HG03064 (cell line): Measurements from ENCODE around the gene CFDP1.

Experiments
- ATAC-seq: cut with Tn5 transposase; IDR thresholded peaks from one replicate; pipeline ENCODE4 v1.9.1; 2021; ENCODE audit warnings: low read depth; ENCODE audit not compliant: unreplicated experiment

The CFDP1 gene

DNA sequence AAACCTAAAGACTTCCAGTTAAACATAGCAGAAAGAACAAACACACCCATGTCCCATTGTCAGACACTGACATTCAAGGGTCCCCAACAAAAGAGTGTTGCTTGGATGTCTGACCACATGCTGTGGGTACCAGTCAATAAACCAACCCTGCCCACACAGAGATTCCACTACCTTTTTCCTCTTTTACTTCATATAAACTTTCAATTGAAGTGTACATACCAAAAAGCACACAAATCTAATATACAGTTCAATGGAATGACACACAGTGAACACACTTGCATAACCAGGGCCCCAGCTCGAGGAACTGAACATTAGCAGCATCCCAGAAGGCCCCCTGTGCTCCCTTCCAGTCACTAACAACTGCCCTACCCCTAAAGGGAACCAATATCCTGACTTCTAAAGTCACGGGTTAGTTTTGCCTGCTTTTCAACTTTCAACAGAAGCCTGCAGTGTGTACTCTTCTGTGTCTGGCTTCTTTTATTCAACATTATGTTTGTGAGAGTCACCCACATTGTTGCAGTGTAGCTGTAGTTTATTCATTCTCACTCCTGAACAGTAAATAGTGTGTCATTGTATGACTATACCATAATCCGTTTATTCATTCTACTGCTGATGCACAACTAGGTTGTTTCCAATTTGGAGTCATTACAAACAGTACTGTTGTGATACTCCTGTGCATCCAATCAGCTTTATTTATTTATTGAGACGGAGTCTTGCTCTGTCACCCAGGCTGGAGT, 18.0 kb downstream of the CFDP1 start:
- no peak for ATAC-seq

DNA sequence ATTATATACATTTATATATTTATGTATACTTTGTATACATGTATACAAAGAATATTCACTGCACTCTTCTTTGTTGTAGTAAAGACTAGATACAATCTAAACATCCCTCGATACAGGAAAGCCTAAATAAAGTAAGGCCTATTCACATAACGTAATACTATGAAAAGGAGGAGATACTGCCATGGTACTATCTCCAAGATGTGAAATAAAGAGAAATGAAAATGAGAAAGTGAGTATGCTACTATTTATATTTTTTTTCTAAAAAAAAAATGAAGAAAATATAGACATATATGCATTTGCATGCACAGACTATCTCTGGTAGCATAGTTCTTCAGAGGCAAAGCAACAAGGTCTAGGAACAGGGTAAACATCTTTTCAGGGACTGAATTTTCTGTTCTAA, 19.4 kb downstream of the CFDP1 start:
- ATAC-seq, result no peak

DNA sequence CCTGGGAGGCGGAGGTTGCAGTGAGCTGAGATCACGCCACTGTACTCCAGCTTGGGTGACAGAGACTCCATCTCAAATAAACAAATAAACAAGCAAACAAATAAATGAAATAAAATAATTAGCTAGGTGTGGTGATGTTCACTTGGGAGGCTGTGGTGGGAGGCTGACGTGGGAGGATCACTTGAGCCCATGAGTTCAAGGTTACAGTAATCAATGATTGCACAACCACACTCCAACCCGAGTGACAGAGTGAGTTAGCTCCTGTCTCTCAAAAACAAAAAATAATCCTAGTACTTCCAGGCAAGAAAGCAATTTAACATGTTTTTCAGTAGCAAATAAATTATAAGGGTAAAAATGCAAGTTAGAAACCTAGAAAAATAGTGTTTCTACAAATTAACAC, 26.4 kb downstream of the CFDP1 start:
- no peak for ATAC-seq

DNA sequence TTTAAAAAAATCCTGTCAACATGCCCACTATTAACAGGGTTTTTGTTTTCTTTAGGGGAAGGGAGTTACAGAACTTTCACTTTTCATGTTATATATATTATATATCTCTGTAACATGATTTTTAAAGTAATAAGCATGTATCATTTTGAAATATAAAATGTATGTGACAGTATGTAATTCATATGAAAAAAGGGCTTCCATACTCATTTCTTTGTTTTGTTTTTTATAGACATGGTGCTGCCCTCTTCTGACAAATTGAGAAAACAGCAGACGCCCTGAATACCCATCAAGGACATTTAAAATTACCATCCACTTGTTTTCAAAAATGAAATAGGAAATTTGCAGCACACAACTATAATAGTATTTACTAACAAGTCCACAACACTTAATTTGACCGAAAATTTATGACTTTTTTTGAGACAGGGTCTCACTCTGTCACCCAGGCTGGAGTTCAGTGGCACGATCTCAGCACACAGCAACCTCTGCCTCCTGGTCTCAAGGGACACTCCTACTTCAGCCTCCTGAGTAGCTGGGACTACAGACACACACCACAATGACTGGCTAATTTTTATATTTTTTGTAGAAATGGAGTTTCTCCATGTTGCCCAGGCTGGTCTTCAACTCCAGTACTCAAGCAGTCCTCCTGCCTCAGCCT, 30.4 kb downstream of the CFDP1 start:
- no peak for ATAC-seq

DNA sequence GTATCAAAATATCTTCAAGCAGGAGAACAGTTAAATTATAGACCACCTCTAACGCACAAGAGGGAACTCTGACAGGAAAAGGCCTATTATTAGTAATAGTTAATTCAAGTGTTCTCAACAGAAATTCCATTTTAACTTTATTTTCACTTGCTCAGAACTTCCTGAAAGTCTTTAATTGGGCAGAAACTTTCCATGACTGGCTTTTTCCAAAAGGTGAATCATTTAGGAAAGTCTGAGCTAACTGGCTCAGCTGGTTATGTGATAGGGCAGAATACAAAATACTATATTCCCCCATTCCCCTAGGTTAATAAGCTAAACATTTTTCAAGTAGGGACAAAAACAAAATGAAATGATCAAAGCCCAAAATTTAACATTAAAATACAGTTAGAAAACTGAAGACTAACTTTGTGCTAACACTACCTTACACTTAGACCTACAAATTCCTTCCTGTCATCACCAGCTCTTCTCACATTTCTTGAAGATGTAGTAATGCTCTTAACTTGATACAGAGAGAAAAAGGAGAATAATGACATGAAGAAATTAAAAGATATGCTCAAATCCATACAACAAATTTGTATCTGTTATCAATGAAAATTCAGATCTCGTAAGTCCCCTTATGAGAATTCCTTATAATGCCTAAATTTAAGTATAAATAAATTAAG, 31.0 kb downstream of the CFDP1 start:
- no peak for ATAC-seq

GRCh38 chr16:75401691-75402090, 31.6 kb downstream of the CFDP1 start:
- ATAC-seq, result no peak

- ATAC-seq, result no peak
Measured at GRCh38 chr16:75398333-75398732, 35.0 kb downstream of the CFDP1 start.

DNA sequence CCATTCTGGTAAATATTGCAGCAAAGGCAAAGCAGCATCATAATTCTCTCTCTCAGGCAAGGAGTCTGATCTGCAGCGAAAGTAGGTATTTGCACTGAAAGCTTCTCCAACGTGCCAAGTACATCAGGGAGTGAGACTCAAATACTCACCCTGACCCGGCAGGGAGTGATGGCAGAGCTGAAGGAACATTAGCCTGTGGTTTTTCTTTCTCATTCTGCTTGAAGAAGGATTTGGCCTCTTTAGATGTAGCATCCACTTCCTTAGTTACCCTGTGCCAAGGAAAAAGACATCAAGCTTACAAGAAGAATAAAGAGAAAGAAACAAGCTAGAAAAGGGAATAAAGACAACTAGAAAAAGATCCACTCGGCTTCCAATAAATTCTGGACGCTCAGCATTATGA, 38.4 kb downstream of the CFDP1 start:
- no peak for ATAC-seq

DNA sequence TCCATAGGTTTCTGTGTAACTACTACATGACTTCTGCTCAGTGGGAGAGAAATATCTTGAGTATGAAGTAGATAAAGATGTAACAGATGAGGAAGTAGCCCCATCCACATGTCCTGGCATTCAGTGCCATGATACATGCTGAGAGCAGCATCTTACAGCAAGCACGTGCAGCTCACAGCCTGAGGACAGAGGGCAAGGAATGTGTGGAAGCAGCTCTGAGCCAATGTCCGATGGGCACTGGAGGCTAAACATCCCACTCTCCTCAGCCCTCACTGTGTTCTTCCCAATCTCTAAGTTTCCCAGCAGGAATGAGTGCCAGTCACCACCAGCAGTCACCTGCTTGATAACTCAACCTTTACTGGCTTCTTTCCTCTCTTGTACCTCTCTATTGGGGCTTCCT, 40.4 kb downstream of the CFDP1 start:
- ATAC-seq, result no peak

DNA sequence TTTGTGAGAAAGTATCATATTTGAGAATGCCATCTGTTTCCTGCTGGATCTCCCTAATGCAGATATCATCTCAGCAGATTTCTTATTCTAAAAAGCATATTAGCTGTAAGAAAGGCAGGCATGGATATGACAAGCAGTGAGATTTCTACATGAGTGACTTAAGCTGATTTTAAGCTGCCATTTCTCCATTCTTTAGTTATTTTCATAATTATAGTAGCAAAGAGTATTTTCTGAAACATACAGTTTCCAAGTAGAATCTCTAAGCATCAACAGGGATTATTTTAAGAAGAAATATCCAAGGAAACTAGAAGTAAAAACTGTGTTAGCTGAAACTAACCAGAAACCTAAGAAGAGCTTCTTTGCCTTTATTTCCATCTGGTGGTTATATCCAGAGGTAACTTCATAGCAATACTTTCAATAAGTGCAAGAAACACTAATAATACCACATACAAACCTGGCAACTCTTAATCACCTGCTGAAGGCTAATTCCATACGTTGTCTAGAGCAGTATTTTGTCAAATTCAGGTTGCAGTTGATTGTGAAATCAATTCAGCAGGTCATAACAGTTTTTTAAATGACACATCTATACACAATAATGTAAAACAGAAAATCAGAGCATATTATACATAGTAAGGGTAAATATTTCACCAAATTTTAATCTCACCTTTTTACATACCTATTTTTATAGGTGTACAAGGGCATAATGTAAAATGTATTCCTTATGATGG, 42.2 kb downstream of the CFDP1 start:
- ATAC-seq, result no peak

- no peak for ATAC-seq
Measured at GRCh38 chr16:75389096-75389690, 44.1 kb downstream of the CFDP1 start.

DNA sequence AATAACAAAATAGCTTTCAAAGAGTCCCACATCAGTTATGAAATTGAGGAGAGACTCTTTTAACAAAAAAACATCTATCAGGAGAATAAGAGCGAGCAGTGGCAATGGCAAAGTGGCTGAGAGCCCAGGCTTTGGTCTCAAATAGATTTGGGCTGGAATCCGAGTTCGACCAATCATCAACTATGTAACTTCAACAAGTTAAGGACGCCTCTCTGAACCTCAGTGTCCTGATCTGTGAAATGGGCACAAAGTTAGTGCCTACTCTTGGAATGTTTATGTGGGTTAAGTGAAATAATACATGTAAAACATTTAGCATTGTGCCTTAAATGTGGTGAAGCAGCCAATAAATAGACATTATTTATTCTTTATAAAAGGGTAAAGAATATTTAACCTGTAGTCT, 45.4 kb downstream of the CFDP1 start:
- ATAC-seq, result no peak

DNA sequence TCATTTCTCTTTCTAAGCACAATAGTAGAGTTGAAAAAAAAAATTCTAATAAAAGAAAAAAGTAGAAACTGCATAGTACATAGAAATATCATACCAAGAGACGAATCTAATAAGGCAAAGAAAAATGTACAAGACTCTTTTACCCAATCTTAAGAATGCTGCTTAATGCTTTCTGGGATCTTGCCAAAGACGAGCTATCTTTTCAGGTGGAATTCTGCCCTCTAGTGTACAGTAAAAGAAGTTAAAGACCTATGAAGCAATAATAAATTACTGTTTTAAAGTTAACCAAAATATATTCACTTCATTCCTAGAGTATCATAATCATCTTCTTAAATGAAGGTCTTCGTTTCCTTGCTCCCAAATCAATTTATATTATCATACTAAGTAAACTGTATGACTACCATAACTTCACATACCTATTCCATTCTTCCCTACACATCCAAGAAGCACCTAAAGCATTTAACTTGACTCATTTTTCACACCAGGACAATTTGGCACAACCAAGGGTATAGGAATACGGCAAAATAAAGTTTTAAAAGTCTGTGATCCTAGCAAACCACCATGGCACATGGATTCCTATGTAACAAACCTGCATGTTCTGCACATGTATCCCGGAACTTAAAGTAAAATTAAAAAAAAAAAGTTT, 47.7 kb downstream of the CFDP1 start:
- ATAC-seq, result no peak

GRCh38 chr16:75383141-75383540, 50.2 kb downstream of the CFDP1 start:
- no peak for ATAC-seq

GRCh38 chr16:75382611-75383010, 50.7 kb downstream of the CFDP1 start:
- no peak for ATAC-seq

DNA sequence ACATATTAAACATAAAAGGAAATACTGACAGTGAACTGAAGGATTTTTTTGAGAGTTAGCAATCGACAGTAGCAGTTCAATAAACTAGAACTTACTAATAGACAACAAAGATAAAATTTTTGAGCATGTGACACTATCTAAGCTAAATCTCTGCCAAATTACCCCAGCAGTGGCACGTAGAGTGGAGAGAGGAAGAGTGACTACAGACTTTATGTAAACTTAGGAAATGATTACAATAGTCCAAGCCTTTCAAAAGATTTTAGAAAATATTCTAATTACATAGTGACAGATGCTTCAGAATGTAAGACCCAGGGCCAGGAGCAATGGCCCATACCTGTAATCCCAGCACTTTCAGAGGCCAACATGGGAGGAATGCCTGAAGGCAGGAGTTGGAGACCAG, 52.4 kb downstream of the CFDP1 start:
- ATAC-seq, result no peak

DNA sequence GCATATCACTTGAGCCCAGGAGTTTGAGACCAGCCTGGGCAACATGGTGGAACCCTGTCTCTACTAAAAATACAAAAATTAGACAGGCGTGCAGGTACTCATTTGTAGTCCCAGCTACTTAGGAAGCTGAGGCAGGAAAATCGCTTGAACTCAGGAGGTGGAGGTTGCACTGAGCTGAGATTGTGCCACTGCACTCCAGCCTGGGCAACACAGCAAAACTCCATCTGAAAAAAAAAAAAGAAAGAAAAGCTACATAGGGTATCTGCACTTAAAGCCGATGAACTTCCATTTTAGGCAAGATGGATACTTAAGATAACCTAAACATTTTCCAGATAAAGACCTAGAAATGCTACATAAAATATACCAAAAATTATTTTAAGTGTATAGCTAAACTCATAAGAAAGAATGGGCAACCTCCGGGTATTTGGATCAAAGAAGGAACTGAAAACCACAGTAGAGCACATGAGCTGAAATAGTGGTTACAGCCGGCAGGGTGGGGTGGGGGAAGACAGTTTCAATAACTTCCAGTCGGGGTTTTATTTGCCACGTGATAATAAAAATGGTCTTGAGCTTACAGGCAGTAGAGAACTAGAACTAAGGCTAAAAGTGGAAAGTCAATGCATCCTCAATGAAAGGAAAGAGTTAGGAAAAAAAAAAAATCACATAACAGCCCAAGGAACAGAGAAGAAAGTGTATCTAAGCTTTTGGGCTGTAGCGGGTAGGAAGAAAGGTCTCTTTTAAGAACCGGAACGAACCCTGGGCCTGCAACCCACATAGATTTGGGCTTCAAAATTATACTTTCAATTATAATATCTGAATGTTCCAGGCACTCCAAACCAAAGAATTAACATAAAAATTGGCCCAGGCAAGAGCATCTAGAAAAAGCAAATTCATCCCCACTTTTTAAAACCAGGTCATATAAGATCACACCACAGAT, 53.1 kb downstream of the CFDP1 start:
- ATAC-seq, result peak; percentile 81

DNA sequence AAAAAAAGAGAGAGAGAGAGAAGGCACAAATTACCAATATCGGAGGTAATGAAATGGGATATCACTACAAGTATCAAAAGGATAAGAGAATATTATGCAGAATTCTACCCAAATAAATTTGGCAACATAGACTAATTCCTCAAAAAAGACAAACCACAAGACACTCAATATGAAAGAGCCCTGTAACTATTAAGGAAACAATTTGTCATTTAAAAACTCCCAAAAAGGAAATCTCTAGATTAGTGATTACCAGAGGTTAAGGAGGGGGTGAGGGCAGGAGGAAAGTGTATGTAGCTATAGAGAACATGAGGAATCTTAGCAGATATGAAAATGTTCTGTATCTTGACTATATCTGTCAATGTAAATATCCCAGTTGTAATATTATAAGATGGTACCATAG, 54.0 kb downstream of the CFDP1 start:
- ATAC-seq, result peak; percentile 48

GRCh38 chr16:75378616-75379015, 54.7 kb downstream of the CFDP1 start:
- ATAC-seq, result no peak
